CD4-positive, alpha-beta T cell treated with Interleukin-1 beta for 1 hour (primary cell): ENCODE data around the gene ELOVL4.

ENCODE experiments used
- DNase-seq, 2 donors: peaks; one replicate each; pipeline ENCODE4 v3.0.0-alpha.2; 2020 to 2022

Gene ELOVL4

DNA sequence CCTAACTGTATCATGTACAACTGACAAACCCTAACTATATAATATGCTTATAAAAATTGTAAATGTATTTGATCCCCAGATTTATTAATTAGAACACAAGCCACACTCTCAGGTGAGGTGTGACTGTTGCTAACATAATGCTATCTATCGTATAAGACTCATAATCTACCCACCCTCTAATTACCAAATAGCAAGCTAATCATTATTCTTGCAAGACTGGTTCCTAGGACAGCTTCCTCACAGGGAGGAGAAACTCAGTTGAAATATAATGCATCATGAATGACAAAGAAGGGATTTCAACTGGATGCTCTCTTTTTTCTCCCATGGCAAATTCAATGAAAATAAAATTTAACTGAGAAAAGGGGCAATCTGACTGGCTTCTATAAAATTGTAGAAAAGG is 35.4 kb downstream of the ELOVL4 start:
- DNase-seq: no peak

DNA sequence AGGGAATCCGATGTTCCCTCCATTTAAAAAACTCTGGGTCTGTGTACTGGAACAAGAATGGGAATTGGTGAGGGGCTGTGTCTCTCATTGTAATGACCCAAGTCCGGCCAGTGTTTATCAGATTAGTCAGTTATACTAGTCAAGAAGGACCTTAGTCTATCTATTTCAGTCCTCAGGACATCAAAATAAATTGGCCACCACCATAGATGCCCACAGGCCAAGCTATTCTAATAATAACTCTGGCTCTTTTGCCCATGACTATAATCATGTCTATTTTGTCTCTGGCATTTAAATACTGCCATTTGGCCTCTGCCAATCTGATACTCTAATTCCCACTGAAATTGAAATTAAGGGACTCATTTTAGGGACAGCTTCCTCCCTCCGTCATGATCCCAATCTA is 37.8 kb downstream of the ELOVL4 start:
- no peak for DNase-seq

DNA sequence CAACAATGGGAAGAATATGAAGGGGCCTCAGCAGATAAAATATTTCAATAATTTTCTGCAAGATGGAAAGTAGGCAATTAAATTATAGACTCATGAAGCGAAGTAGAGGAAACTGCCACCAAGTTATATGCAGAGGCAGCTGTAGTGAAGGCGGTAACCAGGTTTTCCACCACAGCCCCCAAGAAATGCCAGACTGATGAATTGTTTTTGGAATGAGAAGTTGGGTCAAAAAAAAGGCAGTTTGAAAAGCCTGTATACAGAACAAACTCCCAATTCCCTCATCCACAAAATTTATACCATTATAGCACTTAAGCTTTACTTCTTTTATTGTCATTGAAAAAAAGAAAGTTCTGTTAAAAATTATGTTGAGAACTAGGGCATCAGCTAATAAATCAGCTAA is 45.3 kb downstream of the ELOVL4 start:
- DNase-seq: no peak

DNA sequence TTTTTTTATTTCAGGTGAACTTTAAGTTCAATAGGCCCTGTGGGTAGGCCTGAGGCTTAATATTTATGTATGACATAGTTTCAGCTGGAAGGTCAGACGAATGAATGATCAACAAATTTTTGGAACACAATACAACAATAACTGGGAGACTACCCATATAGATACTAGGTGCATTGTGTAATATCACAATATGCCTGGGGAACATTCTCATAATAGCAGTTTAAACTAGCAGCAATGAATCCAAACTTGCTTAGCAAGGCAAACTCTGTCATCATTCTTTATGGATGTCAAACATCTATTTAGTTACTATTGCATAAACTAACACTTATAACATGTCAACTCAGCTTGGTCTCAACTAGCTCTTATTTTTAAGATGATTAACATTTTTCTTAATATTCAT is 49.3 kb downstream of the ELOVL4 start:
- DNase-seq: no peak

DNA sequence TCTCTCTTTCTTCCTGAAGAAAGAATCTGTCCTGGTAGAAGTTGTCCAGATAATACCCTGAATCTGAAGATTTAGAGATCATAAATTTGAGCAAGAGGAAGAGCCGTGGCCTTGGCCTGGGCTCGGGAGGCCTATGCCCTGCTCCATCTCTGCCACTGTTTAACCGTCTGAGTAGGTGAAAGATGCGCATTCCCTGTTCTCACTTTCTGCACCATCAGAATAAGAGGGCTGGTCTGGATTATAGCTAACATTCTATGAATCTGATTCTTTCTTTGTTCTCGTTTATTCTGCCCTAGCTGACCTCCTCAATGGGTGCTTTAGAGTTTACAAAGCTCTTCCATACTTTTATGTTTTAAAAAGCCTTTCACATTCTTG is 51.3 kb downstream of the ELOVL4 start:
- DNase-seq: no peak

DNA sequence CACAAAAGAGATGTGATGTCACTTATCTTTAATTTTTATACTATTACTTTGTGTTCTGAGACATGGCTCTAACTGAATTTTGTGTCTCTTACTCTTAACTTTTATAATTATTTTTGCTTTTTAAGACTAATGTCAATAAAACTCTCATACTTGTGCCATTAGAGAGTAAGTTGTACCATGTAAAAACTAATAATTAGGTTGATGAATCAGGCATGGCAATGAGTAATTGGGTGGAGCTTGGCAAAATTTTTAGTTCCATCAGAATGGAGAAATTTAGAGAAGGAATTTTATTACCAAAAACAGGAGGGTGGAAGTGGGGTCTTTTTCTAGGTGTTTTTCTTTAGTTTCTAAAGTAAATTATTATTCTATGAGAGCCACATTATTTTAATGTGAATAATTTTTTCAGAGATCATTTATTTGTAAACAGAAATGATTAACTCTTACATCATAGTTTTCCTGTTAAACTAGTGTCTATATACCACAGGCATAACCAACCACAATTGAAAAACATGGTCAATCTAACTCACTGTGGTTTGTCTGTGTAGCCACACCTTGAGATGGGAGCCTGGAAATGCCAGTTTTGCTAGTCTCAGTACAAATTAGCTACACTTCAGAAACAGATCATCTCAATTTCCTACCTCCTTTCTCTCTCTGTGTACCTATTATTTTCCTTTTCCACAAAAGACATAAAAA is 51.8 kb downstream of the ELOVL4 start:
- no peak for DNase-seq

DNA sequence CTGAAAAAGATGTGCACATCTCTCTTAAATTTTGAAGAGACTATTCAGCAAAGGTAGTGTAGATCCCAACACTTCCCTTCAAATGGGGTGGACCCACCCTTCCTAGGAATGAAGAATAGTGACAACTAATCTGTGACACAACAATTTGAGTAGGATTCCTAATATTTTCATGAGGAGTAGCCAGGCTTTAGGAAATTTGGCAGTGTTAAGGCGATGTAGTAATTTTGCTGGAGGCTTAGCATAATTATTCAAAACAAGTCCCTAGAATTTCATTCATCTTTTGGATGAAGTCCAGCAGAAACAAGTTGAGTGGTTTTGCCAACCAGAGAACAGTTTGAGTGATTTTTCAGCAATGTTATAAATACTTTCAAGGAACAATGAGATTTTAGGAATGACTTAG is 52.4 kb downstream of the ELOVL4 start:
- DNase-seq: no peak

DNA sequence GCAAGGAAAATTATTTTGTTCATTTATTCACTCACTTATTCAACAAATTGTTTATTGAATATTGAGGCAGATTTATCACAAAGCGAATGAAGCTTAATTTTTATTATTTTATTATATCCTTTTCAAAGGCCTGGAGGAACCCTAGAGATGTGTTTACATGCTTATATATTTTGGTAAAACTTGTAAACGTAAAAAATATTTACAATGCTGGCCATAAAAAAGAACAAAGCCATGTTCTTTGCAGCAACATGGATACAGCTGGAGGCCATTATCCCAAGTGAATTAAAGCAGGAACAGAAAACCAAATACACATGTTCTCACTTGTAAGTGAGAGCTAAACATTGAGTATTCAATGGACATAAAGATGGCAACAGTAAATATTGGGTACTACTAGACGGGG is 58.8 kb downstream of the ELOVL4 start:
- no peak for DNase-seq

DNA sequence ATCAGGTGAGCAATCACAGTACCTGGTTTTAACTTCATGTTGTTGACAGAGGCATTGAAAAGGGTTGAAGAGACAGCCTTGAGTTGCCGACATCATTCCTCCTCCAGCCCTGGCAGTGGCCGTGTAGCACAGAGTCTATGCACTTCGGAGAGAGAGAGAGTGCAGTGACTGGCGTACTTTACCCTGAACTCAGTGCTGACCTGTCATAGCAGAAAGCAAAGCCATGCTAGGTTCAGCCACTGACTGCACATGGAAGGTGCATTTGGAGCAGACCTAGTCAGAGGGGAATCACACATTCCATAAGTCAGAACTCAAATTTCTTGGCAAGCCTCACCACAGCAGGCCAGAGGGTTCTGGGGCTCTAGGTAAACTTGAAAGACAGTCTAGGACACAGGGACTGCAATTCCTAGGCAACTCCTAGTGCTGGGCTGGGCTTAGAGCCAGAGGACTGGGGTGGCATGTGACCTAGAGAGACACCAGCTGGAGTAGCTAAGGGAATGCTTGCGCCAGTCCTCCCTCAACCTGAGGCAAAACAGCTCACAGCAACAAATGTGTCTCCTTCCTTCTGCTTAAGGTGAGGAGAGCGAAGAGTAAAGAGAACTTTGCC is 69.1 kb downstream of the ELOVL4 start:
- no peak for DNase-seq

DNA sequence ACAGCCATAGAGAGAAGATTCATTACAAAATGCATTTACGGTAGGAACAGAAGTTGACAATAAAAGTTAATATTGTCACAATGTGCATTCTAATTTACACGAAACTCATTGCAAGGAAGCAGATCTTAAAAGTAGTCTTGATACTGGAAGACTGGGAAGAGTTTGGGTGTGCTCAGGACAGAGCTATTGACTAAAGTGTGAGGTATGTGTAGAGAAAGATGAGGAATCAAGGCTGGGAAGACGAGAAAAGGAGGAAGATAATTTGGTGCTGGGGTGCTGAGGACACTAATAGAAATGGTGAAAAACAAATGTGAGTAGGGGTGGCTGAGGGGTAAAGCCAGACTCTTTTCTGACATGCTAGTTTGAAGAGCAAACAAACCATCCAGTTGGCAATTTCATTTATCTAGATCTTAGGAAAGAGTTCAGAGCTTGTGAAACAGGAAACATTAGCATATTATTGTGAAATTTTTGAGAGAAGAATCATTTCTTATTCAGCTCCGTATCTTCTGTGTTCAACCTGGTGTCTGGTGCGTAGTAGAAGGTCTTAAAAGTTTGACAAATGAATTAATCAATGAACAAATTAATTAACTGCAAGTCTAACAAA is 72.7 kb downstream of the ELOVL4 start:
- DNase-seq: no peak

DNA sequence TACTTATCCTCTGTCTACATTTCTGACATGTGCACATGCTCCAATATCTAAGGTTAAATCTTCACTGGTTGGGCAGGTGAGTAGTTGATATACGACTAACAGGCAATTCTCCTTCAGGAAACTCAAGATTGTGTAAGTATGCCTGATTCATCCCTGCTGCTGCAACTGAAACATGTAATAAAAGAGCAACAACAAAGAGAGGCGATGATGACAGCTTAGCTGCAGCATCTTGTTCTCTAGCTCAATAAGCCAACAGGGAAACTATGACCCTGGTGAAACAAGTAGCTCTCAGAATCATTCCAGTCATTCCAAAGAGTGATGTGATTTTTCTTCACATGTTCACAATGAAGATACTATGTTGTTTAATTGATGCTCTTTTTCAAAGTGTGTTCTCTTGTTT is 74.4 kb downstream of the ELOVL4 start:
- DNase-seq: no peak

DNA sequence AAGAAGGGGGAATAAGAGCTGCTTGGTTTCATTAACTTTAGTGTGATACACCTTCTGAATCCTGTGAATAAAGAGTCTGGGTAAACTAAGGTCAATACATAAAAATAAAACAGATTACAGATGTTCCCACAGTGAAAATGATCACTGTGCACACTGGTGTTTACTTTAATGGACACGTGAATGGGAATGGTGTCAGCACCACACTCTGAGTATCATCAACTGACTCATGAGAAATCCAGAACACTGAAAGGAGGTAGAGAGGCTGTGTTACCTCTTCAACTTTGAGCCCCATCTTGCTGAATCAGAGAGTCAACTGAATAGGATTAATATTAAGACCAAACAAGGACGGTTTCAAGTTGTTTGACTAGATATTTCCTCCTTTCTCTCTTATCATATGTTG is 75.0 kb downstream of the ELOVL4 start:
- DNase-seq: no peak

DNA sequence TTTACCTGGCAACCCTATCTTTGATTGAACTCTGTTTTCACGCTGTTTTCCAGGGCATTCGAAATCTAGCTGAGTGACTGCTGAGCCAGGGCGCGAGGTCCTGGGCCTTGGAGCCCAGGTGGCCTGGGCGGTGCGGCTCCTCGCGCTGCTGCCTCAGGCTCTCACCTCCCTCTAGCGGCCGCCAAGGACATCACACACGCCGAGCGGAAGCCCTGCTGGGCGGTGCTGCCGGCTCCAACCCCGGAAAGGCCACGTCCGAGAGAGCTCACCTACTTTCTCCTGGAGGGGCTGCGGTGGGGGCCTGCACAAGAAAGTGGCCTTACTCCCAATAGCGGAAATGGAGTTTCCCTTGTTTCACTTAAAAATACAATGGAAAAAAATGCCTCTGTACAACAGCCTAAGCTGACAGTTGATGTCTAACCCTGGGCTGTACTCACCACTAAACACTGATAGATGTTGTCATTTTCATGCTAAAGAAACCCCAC is 77.7 kb downstream of the ELOVL4 start:
- DNase-seq: peak; percentile 77 to 78

DNA sequence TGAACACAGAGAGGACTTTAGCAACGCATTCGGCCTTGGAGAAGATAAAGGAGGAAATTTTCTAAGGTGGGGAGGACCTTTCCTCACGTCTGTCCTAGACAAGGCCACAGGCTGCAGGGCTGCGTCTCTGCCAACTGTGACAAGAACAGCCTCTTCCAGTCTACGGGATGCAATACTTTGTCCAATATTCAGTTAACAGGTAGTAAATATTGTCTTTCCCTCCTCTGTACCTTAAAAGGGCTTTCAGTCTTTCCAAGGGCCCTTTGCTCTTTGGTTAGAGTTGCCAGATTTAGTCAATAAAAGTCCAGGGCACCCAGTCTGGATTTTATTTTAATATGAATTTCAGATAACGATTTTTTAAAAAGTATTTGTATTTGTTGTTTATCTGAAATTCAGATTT is 78.2 kb downstream of the ELOVL4 start:
- no peak for DNase-seq

DNA sequence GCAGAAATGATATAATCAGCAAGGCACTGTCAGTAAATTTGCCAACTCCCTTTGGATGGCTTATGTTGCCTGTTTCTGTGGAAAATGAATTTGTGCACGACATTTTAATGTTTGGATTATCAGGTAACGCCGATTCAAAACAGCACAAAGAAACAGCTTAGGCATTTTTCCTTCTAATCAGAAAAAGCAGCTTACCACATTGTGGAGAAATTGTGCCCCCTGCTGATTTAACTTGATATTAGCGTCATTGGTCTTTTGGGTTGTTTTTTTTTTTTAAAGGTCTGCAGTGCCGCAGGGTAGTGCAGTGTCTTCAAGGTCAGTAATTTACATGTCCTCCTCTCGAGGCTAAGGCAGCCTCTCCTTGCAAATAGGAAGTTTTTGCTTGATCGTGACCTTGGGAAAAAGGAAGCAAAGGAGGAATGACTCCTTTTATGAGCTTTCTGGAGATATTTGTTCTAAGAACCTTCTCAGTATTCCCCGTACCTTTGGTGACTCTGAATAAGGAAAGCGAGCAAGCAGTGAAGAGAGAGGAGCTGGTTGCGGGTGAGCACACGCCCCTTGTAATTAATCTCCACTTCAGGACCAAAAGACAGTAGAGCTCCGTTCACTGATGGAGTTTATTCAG is 79.1 kb downstream of the ELOVL4 start:
- peak in 1 of 2 donors; percentile 56 for DNase-seq
